ENCODE measurements around the gene MN1.

- no peak for TF ChIP-seq TAF1 (IDR thresholded peaks at IDR 0.05; ENCODE audit: low read depth, low read length)
- TF ChIP-seq, protein P1, sequence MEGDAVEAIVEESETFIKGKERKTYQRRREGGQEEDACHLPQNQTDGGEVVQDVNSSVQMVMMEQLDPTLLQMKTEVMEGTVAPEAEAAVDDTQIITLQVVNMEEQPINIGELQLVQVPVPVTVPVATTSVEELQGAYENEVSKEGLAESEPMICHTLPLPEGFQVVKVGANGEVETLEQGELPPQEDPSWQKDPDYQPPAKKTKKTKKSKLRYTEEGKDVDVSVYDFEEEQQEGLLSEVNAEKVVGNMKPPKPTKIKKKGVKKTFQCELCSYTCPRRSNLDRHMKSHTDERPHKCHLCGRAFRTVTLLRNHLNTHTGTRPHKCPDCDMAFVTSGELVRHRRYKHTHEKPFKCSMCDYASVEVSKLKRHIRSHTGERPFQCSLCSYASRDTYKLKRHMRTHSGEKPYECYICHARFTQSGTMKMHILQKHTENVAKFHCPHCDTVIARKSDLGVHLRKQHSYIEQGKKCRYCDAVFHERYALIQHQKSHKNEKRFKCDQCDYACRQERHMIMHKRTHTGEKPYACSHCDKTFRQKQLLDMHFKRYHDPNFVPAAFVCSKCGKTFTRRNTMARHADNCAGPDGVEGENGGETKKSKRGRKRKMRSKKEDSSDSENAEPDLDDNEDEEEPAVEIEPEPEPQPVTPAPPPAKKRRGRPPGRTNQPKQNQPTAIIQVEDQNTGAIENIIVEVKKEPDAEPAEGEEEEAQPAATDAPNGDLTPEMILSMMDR (IDR thresholded peaks at IDR 0.05; ENCODE audit: control extremely low read depth in 1 of 3, insufficient read depth in 1 of 3, low read depth in 1 of 3, low read length in 3 of 3), result no peak
- TF ChIP-seq EP300 (IDR thresholded peaks at IDR 0.05; ENCODE audit: borderline replicate concordance in 1 of 2, low read depth in 2 of 2, low read length in 2 of 2), result no peak
- TF ChIP-seq HDAC2 (IDR thresholded peaks at IDR 0.05; ENCODE audit: borderline replicate concordance in 1 of 2, low read depth in 2 of 2, low read length in 2 of 2), result no peak
- TF ChIP-seq EZH2 (IDR thresholded peaks at IDR 0.05; ENCODE audit: low read depth, low read length, severe bottlenecking), result no peak
- no peak for TF ChIP-seq CREB1 (IDR thresholded peaks at IDR 0.05)
- TF ChIP-seq GABPA (IDR thresholded peaks at IDR 0.05; ENCODE audit: borderline replicate concordance, insufficient read depth, low read length), result no peak
- TF ChIP-seq SIRT6 (IDR thresholded peaks at IDR 0.05; ENCODE audit: low read length), result no peak
- TF ChIP-seq POLR2AphosphoS5 (IDR thresholded peaks at IDR 0.05; ENCODE audit: low read depth, low read length), result no peak
- no peak for TF ChIP-seq BCL11A (IDR thresholded peaks at IDR 0.05; ENCODE audit: low read depth in 2 of 2, low read length in 2 of 2)
- no peak for TF ChIP-seq RNF2 (IDR thresholded peaks at IDR 0.05; ENCODE audit: borderline replicate concordance, low read depth, low read length, missing control alignments, poor library complexity, severe bottlenecking)
These were observed 69.2 kb downstream of the MN1 start for GRCh38 chr22:27732391-27732790.
